Hepatic stellate cell (primary cell): ENCODE measurements around the gene CD320.
"Not testable (repeated sequence)": the region's sequence is repeated elsewhere in the genome, so short reads cannot be mapped to it uniquely, and the experiment has no call there.

Experiments
- DNase-seq: peaks from one replicate; pipeline ENCODE4 v3.0.0; 2011; ENCODE audit warnings: low spot score

CD320 gene

GRCh38 chr19:8308891-8309291 is 733 bp upstream of the CD320 start:
- no peak for DNase-seq

GRCh38 chr19:8307400-8307964 is 676 bp downstream of the CD320 start:
- DNase-seq, result no peak

- no peak for DNase-seq
Measured at GRCh38 chr19:8306235-8307054, 1.7 kb downstream of the CD320 start.

DNA sequence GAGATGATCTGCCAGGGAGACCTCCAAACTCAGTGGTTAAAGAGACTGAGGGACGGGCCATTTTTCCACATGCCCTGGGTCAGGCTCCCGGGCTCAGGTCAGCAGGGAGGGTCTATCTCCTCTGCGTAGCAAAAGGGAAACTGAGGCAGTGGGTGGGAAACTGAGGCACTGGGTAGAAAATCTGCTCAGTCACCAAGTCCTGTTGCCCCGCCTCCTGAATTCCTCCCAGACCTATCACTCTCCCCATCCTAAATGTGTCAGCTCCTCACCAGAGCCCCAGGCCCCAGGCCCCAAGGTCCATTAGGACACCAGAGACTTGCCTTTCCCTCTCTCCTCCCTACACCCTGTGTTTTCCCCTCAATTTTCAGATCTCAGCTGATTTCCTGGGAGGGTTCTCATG is 2.4 kb downstream of the CD320 start:
- no peak for DNase-seq

DNA sequence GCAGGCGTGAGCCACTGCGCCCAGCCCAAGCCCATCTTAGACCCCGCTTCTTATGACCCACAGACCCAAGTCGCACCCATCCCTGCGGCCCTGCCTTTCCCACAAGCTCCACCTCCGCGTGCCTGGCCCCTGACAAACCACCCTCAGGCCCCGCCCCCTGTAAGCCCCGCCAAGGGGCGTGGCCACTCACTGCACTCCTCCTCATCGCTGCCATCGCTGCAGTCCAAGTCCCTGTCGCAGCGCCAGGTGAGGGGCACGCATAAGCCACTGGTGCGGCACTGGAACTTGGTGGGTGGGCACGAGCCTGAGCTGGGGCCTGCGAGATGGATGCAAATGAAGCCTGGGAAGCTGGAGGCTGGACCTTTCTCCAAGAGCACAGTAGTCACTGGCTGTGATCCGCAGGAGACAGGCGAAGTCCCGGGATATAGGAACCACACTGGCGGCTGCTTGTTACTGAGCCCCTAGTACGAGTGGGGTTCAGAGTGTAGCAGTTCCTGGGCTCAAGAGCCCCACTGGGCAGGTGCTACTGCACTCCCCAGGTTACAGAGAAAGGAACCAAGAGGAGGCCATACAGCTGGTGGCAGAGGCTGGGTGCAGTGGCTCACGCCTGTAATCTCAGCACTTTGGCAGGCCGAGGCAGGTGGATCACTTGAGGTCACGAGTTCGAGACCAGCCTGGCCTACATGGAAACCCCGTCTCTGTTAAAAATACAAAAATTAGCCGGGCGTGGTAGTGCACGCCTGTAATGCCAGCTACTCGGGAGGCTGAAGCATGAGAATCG is 3.1 kb downstream of the CD320 start:
- no peak for DNase-seq

DNA sequence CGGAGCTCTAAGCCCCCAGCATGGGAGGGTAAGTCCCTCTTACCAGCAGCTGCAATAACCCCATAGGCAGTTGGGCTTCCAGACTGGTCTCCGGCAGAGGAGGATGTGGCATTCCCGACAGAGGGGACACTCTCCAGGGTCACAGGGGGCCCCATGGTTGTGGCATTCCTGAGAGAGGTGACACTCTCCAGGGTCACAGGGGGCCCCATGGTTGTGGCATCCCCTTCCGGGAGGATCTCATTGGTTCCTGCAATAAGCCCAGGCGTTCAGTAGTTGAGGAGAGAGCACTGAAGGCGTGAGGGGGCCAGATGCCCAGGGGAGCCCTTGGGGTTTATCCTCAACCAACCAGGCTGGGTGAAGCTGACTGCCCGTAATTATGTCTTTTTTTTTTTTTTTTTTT is 5.4 kb downstream of the CD320 start:
- no peak for DNase-seq

- no peak for DNase-seq
Measured at GRCh38 chr19:8302357-8302691, 5.8 kb downstream of the CD320 start.

- not testable (repeated sequence) for DNase-seq
Measured at GRCh38 chr19:8291337-8291736, 16.8 kb downstream of the CD320 start.

GRCh38 chr19:8276508-8276907 is 31.6 kb downstream of the CD320 start:
- not testable (repeated sequence) for DNase-seq

DNA sequence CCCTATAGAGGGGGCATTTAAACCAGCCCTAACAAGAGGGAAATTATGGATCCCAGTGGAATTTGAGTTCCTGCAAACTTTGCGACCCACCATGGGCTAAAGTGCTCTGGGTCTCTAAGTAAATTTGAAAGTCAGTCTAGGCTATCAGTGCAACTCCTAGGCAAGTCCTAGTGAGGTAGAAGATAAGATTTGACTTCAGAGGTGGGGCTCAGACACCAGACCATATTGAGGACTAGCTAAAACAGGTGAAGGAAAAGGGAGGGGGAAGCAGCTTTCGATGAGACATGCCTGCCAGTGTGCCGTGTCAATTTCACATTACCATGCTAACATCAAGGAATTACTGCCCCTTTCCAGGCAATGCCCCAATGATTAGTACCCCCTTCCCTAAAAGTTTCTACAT is 38.4 kb downstream of the CD320 start:
- DNase-seq, result no peak

GRCh38 chr19:8265872-8266271 is 42.3 kb downstream of the CD320 start:
- DNase-seq, result no peak

DNA sequence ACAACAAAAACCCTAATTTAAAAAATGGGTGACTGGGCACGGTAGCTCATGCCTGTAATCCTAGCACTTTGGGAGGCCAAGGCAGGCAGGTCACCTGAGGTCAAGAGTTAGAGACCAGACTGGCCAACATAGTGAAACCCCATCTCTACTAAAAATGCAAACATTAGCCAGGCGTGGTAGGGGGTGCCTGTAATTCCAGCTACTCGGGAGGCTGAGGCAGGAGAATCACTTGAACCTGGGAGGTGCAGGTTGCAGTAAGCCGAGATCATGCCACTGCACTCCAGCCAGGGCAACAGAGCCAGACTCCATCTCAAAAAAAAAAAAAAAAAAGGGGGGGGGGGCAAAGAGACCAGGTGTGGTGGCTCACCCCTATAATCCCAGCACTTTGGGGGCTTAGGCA is 43.9 kb downstream of the CD320 start:
- not testable (repeated sequence) for DNase-seq

DNA sequence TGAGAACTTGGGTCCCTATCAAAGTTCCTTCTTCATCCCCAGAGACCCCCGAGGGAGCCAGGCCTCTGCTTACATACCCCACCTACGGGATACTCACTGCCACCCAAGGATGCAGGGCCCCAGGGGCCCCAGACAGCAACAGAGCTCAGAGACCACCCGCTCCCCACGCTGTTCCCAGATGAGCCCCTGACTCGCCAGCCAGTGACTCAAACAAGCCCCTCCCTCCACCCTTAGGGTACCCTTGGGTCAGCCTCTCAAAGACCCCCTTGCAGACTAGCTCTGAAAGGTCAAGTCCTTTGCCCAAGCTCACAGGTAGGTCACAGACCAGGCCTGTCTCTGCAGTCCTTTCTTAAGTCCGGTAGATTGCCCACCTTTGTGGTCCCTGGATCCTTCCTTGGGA is 45.7 kb downstream of the CD320 start:
- no peak for DNase-seq

DNA sequence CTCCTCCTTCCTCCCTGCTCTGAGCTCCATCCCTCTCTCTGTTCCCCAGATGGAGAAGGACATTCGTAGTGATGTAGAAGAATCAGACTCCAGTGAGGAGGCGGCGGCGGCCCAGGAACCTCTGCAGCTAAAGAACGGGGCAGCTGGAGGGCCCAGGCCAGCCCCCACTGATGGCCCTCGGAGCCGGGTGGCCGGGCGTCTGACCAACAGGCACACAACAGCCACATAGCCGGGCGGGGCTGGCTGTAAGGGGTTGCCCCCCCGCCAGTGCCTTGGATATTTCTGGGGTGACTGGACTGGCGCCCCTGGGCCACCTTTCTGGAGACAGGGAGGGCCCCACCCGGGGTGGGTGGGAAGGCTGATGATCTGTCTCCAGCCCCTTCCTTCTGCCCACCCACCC is 46.3 kb downstream of the CD320 start:
- DNase-seq, result no peak

GRCh38 chr19:8261347-8261746 is 46.8 kb downstream of the CD320 start:
- no peak for DNase-seq

- no peak for DNase-seq
Measured at GRCh38 chr19:8259922-8260247, 48.3 kb downstream of the CD320 start.

DNA sequence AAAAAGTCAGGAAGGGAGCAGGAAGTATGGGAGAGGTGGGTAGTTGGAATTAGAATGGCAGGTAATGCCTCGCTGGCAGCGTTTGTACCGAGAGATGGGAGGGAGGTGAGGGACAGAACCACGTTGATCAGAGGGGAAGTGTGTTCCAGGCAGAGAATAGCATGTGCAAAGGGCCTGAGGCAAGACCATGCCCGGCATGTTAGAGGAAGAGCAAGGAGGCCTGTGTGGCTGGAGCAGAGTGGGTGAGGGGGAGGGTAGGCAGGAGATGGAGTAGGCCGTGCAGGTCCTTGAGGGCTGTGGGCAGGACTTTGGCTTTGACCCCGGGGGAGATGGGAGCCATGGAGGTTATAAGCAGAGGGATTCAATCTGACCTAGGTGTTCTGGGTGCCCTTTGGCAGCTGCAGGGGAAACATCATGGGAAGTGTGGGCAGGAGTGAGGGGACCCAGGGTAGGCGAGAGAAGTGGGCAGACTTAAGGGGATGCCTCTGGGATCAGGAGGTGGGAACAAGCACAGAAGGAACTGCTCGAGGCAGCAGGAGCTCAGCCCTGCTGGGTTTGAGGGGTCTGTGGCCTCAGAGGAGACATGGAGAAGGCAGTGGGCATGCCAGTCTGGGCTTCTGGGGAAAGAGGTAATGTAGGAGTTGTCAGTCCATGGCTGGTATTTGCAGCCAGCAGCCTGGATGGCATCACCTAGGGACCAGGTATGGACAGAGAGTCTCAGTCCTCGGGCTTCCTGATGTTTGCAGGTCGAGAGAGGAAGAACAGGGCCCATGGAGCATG is 48.8 kb downstream of the CD320 start:
- no peak for DNase-seq

DNA sequence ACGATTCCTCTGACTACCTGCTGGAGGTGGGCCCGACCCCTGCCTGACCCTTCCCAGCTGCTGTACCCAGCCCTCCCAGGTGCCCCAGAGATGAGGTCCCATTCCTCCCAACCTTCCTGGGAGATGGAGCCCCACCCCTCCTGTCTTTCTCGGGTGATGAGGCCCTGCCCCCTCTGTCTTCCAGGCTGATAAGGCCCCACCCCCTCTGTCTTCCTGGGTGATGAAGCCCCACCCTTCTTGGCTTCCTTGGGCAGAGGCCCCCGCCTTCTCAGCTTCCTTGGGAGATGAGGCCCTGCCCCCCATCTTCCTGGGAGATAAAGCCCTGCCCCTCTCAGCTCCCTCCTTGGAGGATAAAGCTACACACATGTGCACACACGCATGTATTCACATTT is 51.1 kb downstream of the CD320 start:
- no peak for DNase-seq

- no peak for DNase-seq
Measured at GRCh38 chr19:8256276-8257051, 51.7 kb downstream of the CD320 start.

GRCh38 chr19:8255426-8256125 is 52.6 kb downstream of the CD320 start:
- DNase-seq, result no peak

GRCh38 chr19:8254286-8255001 is 53.7 kb downstream of the CD320 start:
- DNase-seq, result no peak
